Gastroesophageal sphincter (tissue), 4 donors: ENCODE results near the gene SGMS1. TPM values are rescaled to one million over a fixed set of nuclear protein-coding genes. Genes with fewer than 3 reads are reported as not detected.
"Not testable (repeated sequence)": the region's sequence is repeated elsewhere in the genome, so short reads cannot be mapped to it uniquely, and the experiment has no call there.

Source experiments
- ATAC-seq: fragments of 150-250 bp; one replicate; pipeline ENCODE4 v1.9.1; 2016; ENCODE audit warnings: mild to moderate bottlenecking, moderate library complexity
- H3K27ac ChIP-seq, 4 donors: fragments of 200-600 bp; sonication (generic) in 3 of 4; 1 replicate in 3 of 4; 2 replicates in 1 of 4; pipeline ENCODE4 v1.5.1; 2016 to 2019
- H3K27me3 ChIP-seq: fragments of 200-600 bp; sonication (generic); one replicate; pipeline ENCODE4 v1.5.1; 2019
- H3K36me3 ChIP-seq, 2 donors: fragments of 200-600 bp; sonication (generic); one replicate each; pipeline ENCODE4 v1.5.1; 2019; ENCODE audit warnings: control low read depth in 1 of 2
- H3K4me1 ChIP-seq, 3 donors: fragments of 200-600 bp; sonication (generic); 1 replicate in 2 of 3; 2 replicates in 1 of 3; pipeline ENCODE4 v1.5.1; 2016 to 2019; ENCODE audit warnings: control low read depth in 2 of 3
- H3K4me3 ChIP-seq, 2 donors: fragments of 200-600 bp; sonication (generic); one replicate each; pipeline ENCODE4 v1.5.1; 2019; ENCODE audit warnings: mild to moderate bottlenecking in 1 of 2, moderate library complexity in 1 of 2
- H3K9me3 ChIP-seq, 3 donors: fragments of 200-600 bp; sonication (generic); one replicate each; pipeline ENCODE4 v1.5.1; 2017 to 2019; ENCODE audit warnings: control low read depth in 2 of 3
- CTCF ChIP-seq, 4 experiments: fragments of 200-600 bp in 2 of 4; fragments of 450-650 bp in 2 of 4; sonication (generic) in 1 of 4; IDR thresholded peaks; one replicate each; pipeline ENCODE4 v1.5.1; 2017 to 2019; ENCODE audit warnings: antibody characterized with exemption in 4 of 4, mild to moderate bottlenecking in 2 of 4, moderate library complexity in 2 of 4
- EP300 ChIP-seq: sonication (generic); formaldehyde crosslinking; IDR thresholded peaks from one replicate; pipeline ENCODE4 v1.6.1; 2017; ENCODE audit warnings: antibody characterized with exemption, mild to moderate bottlenecking
- POLR2A ChIP-seq, 2 donors: fragments of 450-650 bp; IDR thresholded peaks; one replicate each; pipeline ENCODE4 v1.6.1; 2017; ENCODE audit warnings: antibody characterized with exemption in 2 of 2, mild to moderate bottlenecking in 2 of 2, moderate library complexity in 1 of 2
- POLR2AphosphoS5 ChIP-seq: sonication (generic); formaldehyde crosslinking; IDR thresholded peaks from one replicate; pipeline ENCODE4 v1.6.1; 2017; ENCODE audit warnings: antibody characterized with exemption
- WGBS, 2 donors: methylation state at CpG; one replicate each; pipeline ENCODE4 v1.1.5; 2018; ENCODE audit warnings: low coverage in 1 of 2; 5-methylcytosine and 5-hydroxymethylcytosine counted together
- total RNA-seq, 4 donors: library from RNA; depleted of rRNA; stranded (reverse); fragments of >200 nt; gene quantifications; one replicate each; pipeline ENCODE4 v1.1.0, GENCODE V29; 2016

The SGMS1 gene
- total RNA-seq, 4 donors from 2014 or later: 57.7 to 116 (median 66.1) TPM

- not testable (repeated sequence) for H3K4me3 ChIP-seq, H3K9me3 ChIP-seq, ATAC-seq, H3K36me3 ChIP-seq, H3K27me3 ChIP-seq
- H3K27ac ChIP-seq: peak overlapping the region in 2 of 4 donors; percentile 34 to 48
- WGBS, 2 donors: 50% methylated on average over 2 of the region's 5 CpGs; no CpG with 5 or more reads in 1 of the 2 donors
- TF ChIP-seq POLR2AphosphoS5: peak; percentile 27
- peaks cover 0 to 18% (median 0%) of the 10 kb centered on the region in 3 donors for H3K4me1 ChIP-seq
Measured at GRCh38 chr10:50534748-50535376, 88.9 kb downstream of the SGMS1 start.

GRCh38 chr10:50533296-50533695 lies 90.5 kb downstream of the SGMS1 start:
- Histone ChIP-seq H3K4me1 (peaks cover 0 to 18% (median 0%) of the 10 kb centered on the region in 3 donors), H3K27me3 (no peaks in the 10 kb centered on the region), H3K9me3 (no peaks in the 10 kb centered on the region), H3K27ac (no peak overlapping the region), H3K36me3 (no peaks in the 10 kb centered on the region), H3K4me3 (no peak overlapping the region)
- WGBS, 2 donors: 93 to 94% methylated on average over 1 of the region's 1 CpG
- TF ChIP-seq POLR2A (IDR thresholded peaks at IDR 0.05): no peak
- TF ChIP-seq CTCF (IDR thresholded peaks at IDR 0.05): no peak
- TF ChIP-seq EP300: no peak
- no peak for TF ChIP-seq POLR2AphosphoS5
- ATAC-seq: no peak

GRCh38 chr10:50531388-50532077 lies 92.2 kb downstream of the SGMS1 start:
- no peaks in the 10 kb centered on the region for H3K9me3 ChIP-seq
- no peaks in the 10 kb centered on the region for H3K36me3 ChIP-seq
- no peak for TF ChIP-seq POLR2A (IDR thresholded peaks at IDR 0.05)
- TF ChIP-seq EP300: no peak
- TF ChIP-seq POLR2AphosphoS5: no peak
- TF ChIP-seq CTCF (IDR thresholded peaks at IDR 0.05): no peak
- no peak for ATAC-seq
- peaks cover 0 to 18% (median 0%) of the 10 kb centered on the region in 3 donors for H3K4me1 ChIP-seq
- H3K27me3 ChIP-seq: no peaks in the 10 kb centered on the region
- H3K4me3 ChIP-seq: no peak overlapping the region
- 89 to 90% methylated on average over 2 to 5 of the region's 5 CpGs for WGBS, 2 donors
- H3K27ac ChIP-seq: no peak overlapping the region

- 84 to 87% methylated on average over 5 of the region's 5 CpGs for WGBS, 2 donors
- ATAC-seq: no peak
- Histone ChIP-seq H3K27me3 (no peaks in the 10 kb centered on the region), H3K36me3 (no peaks in the 10 kb centered on the region), H3K27ac (no peak overlapping the region), H3K9me3 (no peaks in the 10 kb centered on the region), H3K4me3 (no peak overlapping the region), H3K4me1 (peaks cover 0 to 11% (median 0%) of the 10 kb centered on the region in 3 donors)
- TF ChIP-seq EP300 (no peak), POLR2AphosphoS5 (no peak)
Measured at GRCh38 chr10:50529660-50530059, 94.1 kb downstream of the SGMS1 start.

GRCh38 chr10:50528206-50528605 lies 95.5 kb downstream of the SGMS1 start:
- H3K9me3 ChIP-seq: no peaks in the 10 kb centered on the region
- 91 to 93% methylated on average over 2 of the region's 2 CpGs for WGBS, 2 donors
- no peak overlapping the region for H3K27ac ChIP-seq
- no peaks in the 10 kb centered on the region for H3K27me3 ChIP-seq
- ATAC-seq: no peak
- H3K4me3 ChIP-seq: no peak overlapping the region
- H3K4me1 ChIP-seq: peaks cover 0 to 6% (median 0%) of the 10 kb centered on the region in 3 donors
- H3K36me3 ChIP-seq: no peaks in the 10 kb centered on the region
- TF ChIP-seq CTCF (IDR thresholded peaks at IDR 0.05): no peak
- TF ChIP-seq EP300: no peak
- no peak for TF ChIP-seq POLR2AphosphoS5
- no peak for TF ChIP-seq POLR2A (IDR thresholded peaks at IDR 0.05)
